ENCODE data around the gene PEMT. TPM values are rescaled to one million over a fixed set of nuclear protein-coding genes. Genes with fewer than 3 reads are reported as not detected.

Gene PEMT
- total RNA-seq, 1 experiment from 2014 or later = 25.6 TPM

- no peak for DNase-seq
- CTCF ChIA-PET = no interaction called here
Measured at GRCh38 chr17:17493986-17494466, 97.5 kb downstream of the PEMT start.

GRCh38 chr17:17493249-17493985 is 98.1 kb downstream of the PEMT start:
- Mint-ChIP-seq H3K9me3 (ENCODE audit: low read depth, unreplicated experiment) (no peaks in the 10 kb centered on the region), H3K27ac (ENCODE audit: unreplicated experiment) (no peak overlapping the region), H3K36me3 (ENCODE audit: insufficient read depth, unreplicated experiment) (peaks cover 15% of the 10 kb centered on the region), H3K4me1 (ENCODE audit: low read depth, unreplicated experiment) (no peaks in the 10 kb centered on the region), H3K4me3 (ENCODE audit: low read depth, unreplicated experiment) (no peak overlapping the region), H3K27me3 (ENCODE audit: unreplicated experiment) (no peaks in the 10 kb centered on the region)
- no peak for TF ChIP-seq CTCF (IDR thresholded peaks at IDR 0.05; ENCODE audit: unreplicated experiment)
- no peak for DNase-seq
- CTCF ChIA-PET = no interaction called here
- no TSS peak for BruUV-seq (replicated peaks)
- intact Hi-C loops (cut with micrococcal nuclease; ENCODE audit: unreplicated experiment) = no loop called here

More at GRCh38 chr17:17493986-17494466, 97.5 kb downstream of the PEMT start:
- BruUV-seq (replicated peaks) = no TSS peak
- Mint-ChIP-seq H3K27me3 (ENCODE audit: unreplicated experiment) (no peaks in the 10 kb centered on the region), H3K27ac (ENCODE audit: unreplicated experiment) (no peak overlapping the region), H3K36me3 (ENCODE audit: insufficient read depth, unreplicated experiment) (peaks cover 13% of the 10 kb centered on the region), H3K9me3 (ENCODE audit: low read depth, unreplicated experiment) (no peaks in the 10 kb centered on the region), H3K4me1 (ENCODE audit: low read depth, unreplicated experiment) (no peaks in the 10 kb centered on the region), H3K4me3 (ENCODE audit: low read depth, unreplicated experiment) (no peak overlapping the region)
- intact Hi-C loops (cut with micrococcal nuclease; ENCODE audit: unreplicated experiment) = no loop called here
- no peak for TF ChIP-seq CTCF (IDR thresholded peaks at IDR 0.05; ENCODE audit: unreplicated experiment)

DNA sequence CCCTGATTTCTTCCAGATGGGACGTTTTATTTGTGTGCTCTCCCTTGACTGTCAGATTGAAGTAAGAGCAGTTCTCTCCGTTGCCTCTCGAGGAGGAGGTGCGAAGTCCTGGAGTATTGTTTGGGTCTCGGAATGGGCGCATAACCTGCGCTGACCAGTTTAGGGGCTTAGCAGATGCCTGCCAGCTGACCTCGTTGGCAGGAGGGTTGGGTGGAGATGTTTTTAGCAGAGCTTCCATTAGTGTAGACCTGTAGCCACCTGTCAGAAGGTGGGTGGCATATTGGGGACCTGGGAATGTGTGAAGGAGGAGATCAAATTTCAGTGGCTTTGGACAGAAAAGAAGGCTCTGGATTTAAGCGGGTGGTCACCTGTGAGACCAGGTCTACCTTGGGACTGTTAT is 98.9 kb downstream of the PEMT start:
- TF ChIP-seq CTCF (IDR thresholded peaks at IDR 0.05; ENCODE audit: unreplicated experiment) = no peak
- Mint-ChIP-seq H3K36me3 (ENCODE audit: insufficient read depth, unreplicated experiment) (peaks cover 21% of the 10 kb centered on the region), H3K4me3 (ENCODE audit: low read depth, unreplicated experiment) (no peak overlapping the region)

DNA sequence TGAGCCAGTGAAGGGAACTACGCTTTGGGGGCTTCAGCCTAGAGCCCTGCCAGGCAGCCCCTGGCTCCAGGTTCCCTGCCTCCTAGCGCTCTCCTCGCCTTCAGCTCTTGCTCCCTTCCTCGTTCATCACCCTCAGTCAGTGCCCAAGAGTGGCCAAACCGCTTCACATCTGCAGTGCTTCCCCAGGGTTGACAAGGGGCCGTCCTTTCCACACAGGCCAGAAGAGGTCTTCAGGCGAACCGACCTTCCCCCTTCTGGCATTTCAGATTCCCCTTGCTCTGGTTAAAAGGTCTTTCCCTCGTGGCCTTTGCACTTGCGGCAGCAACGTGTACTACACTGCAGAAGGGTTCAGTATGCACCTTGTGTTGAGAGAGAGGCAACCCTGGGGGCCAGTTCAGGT is 99.4 kb downstream of the PEMT start:
- intact Hi-C loops (cut with micrococcal nuclease; ENCODE audit: unreplicated experiment) = no loop called here
- H3K9me3 Mint-ChIP-seq (ENCODE audit: low read depth, unreplicated experiment) = no peaks in the 10 kb centered on the region
- no peak for TF ChIP-seq CTCF (IDR thresholded peaks at IDR 0.05; ENCODE audit: unreplicated experiment)
- DNase-seq = no peak
- no peaks in the 10 kb centered on the region for H3K4me1 Mint-ChIP-seq (ENCODE audit: low read depth, unreplicated experiment)
- H3K27ac Mint-ChIP-seq (ENCODE audit: unreplicated experiment) = no peak overlapping the region
- no TSS peak for BruUV-seq (replicated peaks)
- H3K36me3 Mint-ChIP-seq (ENCODE audit: insufficient read depth, unreplicated experiment) = peaks cover 26% of the 10 kb centered on the region
- CTCF ChIA-PET = no interaction called here
- no peak overlapping the region for H3K4me3 Mint-ChIP-seq (ENCODE audit: low read depth, unreplicated experiment)
- no peaks in the 10 kb centered on the region for H3K27me3 Mint-ChIP-seq (ENCODE audit: unreplicated experiment)

More for the DNA sequence above, 98.9 kb downstream of the PEMT start:
- Mint-ChIP-seq H3K27me3 (ENCODE audit: unreplicated experiment) (no peaks in the 10 kb centered on the region), H3K9me3 (ENCODE audit: low read depth, unreplicated experiment) (no peaks in the 10 kb centered on the region), H3K4me1 (ENCODE audit: low read depth, unreplicated experiment) (no peaks in the 10 kb centered on the region), H3K27ac (ENCODE audit: unreplicated experiment) (no peak overlapping the region)
- DNase-seq = no peak
- no TSS peak for BruUV-seq (replicated peaks)
- CTCF ChIA-PET = no interaction called here
- intact Hi-C loops (cut with micrococcal nuclease; ENCODE audit: unreplicated experiment) = no loop called here

All from Calu3 (cell line).